Small intestine (tissue), 7 donors: ENCODE results near the gene FBN1. TPM values are rescaled to one million over a fixed set of nuclear protein-coding genes. Genes with fewer than 3 reads are reported as not detected.

Source experiments
- DNase-seq, 2 donors: peaks; one replicate each; pipeline versions ENCODE4 v3.0.0 to v3.0.0-alpha.2; 2013
- FAIRE-seq: peaks from 2 replicates; lab custom pipeline; 2012; peaks lifted over from hg19 to GRCh38; lab: Jason Lieb, UNC
- H3K27ac ChIP-seq, 3 donors: one replicate each; pipeline ENCODE4 v1.5.1; 2013; ENCODE audit warnings: low read length in 2 of 3, mild to moderate bottlenecking in 2 of 3, control low read depth in 1 of 3, inconsistent platforms in 1 of 3, low read depth in 1 of 3, moderate library complexity in 1 of 3
- H3K27me3 ChIP-seq, 3 donors: one replicate each; pipeline ENCODE4 v1.6.1; 2013; ENCODE audit warnings: low read length in 3 of 3, inconsistent platforms in 1 of 3; ENCODE audit not compliant: control insufficient read depth in 3 of 3, insufficient read depth in 3 of 3
- H3K36me3 ChIP-seq, 3 donors: one replicate each; pipeline ENCODE4 v1.6.1; 2013; ENCODE audit warnings: low read length in 3 of 3, inconsistent platforms in 1 of 3, low read depth in 1 of 3, mild to moderate bottlenecking in 1 of 3, moderate library complexity in 1 of 3; ENCODE audit not compliant: control insufficient read depth in 3 of 3, insufficient read depth in 2 of 3
- H3K4me1 ChIP-seq, 3 donors: one replicate each; pipeline ENCODE4 v1.6.1; 2013; ENCODE audit warnings: low read length in 2 of 3, inconsistent platforms in 1 of 3, low read depth in 1 of 3, mild to moderate bottlenecking in 1 of 3, moderate library complexity in 1 of 3; ENCODE audit not compliant: control insufficient read depth in 3 of 3, insufficient read depth in 2 of 3
- H3K4me3 ChIP-seq, 3 donors: one replicate each; pipeline ENCODE4 v1.5.1; 2013; ENCODE audit warnings: low read length in 3 of 3, control low read depth in 1 of 3, inconsistent platforms in 1 of 3, low read depth in 1 of 3, mild to moderate bottlenecking in 1 of 3, moderate library complexity in 1 of 3
- H3K9me3 ChIP-seq, 2 donors: one replicate each; pipeline ENCODE4 v1.6.1; 2013; ENCODE audit warnings: low read depth in 1 of 2, low read length in 1 of 2; ENCODE audit not compliant: control insufficient read depth in 2 of 2, insufficient read depth in 1 of 2
- WGBS, 3 donors: extraction: QIAGEN DNeasy Blood & Tissue Kit; methylation state at CpG; one replicate each; pipeline ENCODE4 v1.1.7; 2013; 5-methylcytosine and 5-hydroxymethylcytosine counted together
- polyA plus RNA-seq, 4 donors: library from polyadenylated mRNA; stranded (reverse) in 3 of 4; unstranded in 1 of 4; fragments of 200-250 nt in 3 of 4; fragments of 120-200 nt in 1 of 4; gene quantifications; one replicate each; pipeline versions ENCODE4 v1.2.1 to v1.2.3, GENCODE V29; 2013
- donor health status: healthy with polysubstance abuse.
- donor health status: control.
- donor health status: control.
- donor health status: Bipolar disorder and iron deficiency.
- donor health status: healthy.

The FBN1 gene
- polyA plus RNA-seq, 4 donors = 1.1 to 33.9 (median 11.3) TPM

- Histone ChIP-seq H3K4me1 (no peaks in the 10 kb centered on the region), H3K27me3 (peaks cover 0 to 27% (median 17%) of the 10 kb centered on the region in 3 donors), H3K27ac (peak overlapping the region in 2 of 3 donors; percentile 56 to 65), H3K36me3 (no peaks in the 10 kb centered on the region), H3K4me3 (peak overlapping the region in 1 of 3 donors; percentile 55), H3K9me3 (no peaks in the 10 kb centered on the region)
- WGBS, 3 donors = 45 to 58% (median 55%) methylated on average over 11 of the region's 11 CpGs
- DNase-seq (no peak), FAIRE-seq (no peak)
Measured at GRCh38 chr15:48646331-48646730, 822 bp upstream of the FBN1 start.

GRCh38 chr15:48644827-48645557, 517 bp downstream of the FBN1 start:
- 1 to 2% (median 1%) methylated on average over 54 to 79 of the region's 79 CpGs for WGBS, 3 donors
- no peaks in the 10 kb centered on the region for H3K36me3 ChIP-seq

GRCh38 chr15:48644467-48644826, 1.1 kb downstream of the FBN1 start:
- 1 to 3% (median 2%) methylated on average over 23 to 26 of the region's 26 CpGs for WGBS, 3 donors
- no peaks in the 10 kb centered on the region for H3K9me3 ChIP-seq
- H3K4me1 ChIP-seq = no peaks in the 10 kb centered on the region
- peaks cover 0 to 27% (median 17%) of the 10 kb centered on the region in 3 donors for H3K27me3 ChIP-seq
- H3K36me3 ChIP-seq = no peaks in the 10 kb centered on the region
- FAIRE-seq = no peak
- peak overlapping the region; percentile 40 to 55 (median 49) for H3K4me3 ChIP-seq
- DNase-seq = no peak
- peak overlapping the region in 2 of 3 donors; percentile 65 to 73 for H3K27ac ChIP-seq

More at GRCh38 chr15:48644827-48645557, 517 bp downstream of the FBN1 start:
- FAIRE-seq = no peak
- peak overlapping the region in 2 of 3 donors; percentile 65 to 73 for H3K27ac ChIP-seq
- H3K9me3 ChIP-seq = no peaks in the 10 kb centered on the region
- peaks cover 0 to 27% (median 17%) of the 10 kb centered on the region in 3 donors for H3K27me3 ChIP-seq
- H3K4me1 ChIP-seq = no peaks in the 10 kb centered on the region
- peak in 1 of 2 donors; percentile 56 for DNase-seq
- H3K4me3 ChIP-seq = peak overlapping the region; percentile 40 to 55 (median 49)

GRCh38 chr15:48643776-48644466, 1.6 kb downstream of the FBN1 start:
- peak overlapping the region in 2 of 3 donors; percentile 65 to 73 for H3K27ac ChIP-seq
- H3K27me3 ChIP-seq = peaks cover 0 to 27% (median 17%) of the 10 kb centered on the region in 3 donors
- H3K4me1 ChIP-seq = no peaks in the 10 kb centered on the region
- no peaks in the 10 kb centered on the region for H3K9me3 ChIP-seq
- H3K4me3 ChIP-seq = peak overlapping the region in 2 of 3 donors; percentile 49 to 55
- FAIRE-seq (no peak), DNase-seq (no peak)
- H3K36me3 ChIP-seq = no peaks in the 10 kb centered on the region
- WGBS, 3 donors = 38 to 50% (median 49%) methylated on average over 12 of the region's 12 CpGs

GRCh38 chr15:48643206-48643605, 2.3 kb downstream of the FBN1 start:
- DNase-seq (no peak), FAIRE-seq (no peak)
- no peak overlapping the region for H3K27ac ChIP-seq
- peaks cover 0 to 27% (median 17%) of the 10 kb centered on the region in 3 donors for H3K27me3 ChIP-seq
- H3K9me3 ChIP-seq = no peaks in the 10 kb centered on the region
- H3K4me1 ChIP-seq = no peaks in the 10 kb centered on the region
- 22 to 37% (median 28%) methylated on average over 3 of the region's 3 CpGs for WGBS, 3 donors
- no peaks in the 10 kb centered on the region for H3K36me3 ChIP-seq
- H3K4me3 ChIP-seq = peak overlapping the region in 1 of 3 donors; percentile 55

- H3K4me3 ChIP-seq = peak overlapping the region in 1 of 3 donors; percentile 55
- 44 to 57% (median 50%) methylated on average over 1 of the region's 1 CpG for WGBS, 3 donors
- H3K36me3 ChIP-seq = no peaks in the 10 kb centered on the region
- H3K4me1 ChIP-seq = no peaks in the 10 kb centered on the region
- no peak overlapping the region for H3K27ac ChIP-seq
- FAIRE-seq (no peak), DNase-seq (no peak)
- H3K27me3 ChIP-seq = peaks cover 0 to 27% (median 17%) of the 10 kb centered on the region in 3 donors
- H3K9me3 ChIP-seq = no peaks in the 10 kb centered on the region
Measured at GRCh38 chr15:48642795-48643194, 2.7 kb downstream of the FBN1 start.

- H3K27ac ChIP-seq = no peak overlapping the region
- no peaks in the 10 kb centered on the region for H3K4me1 ChIP-seq
- H3K27me3 ChIP-seq = peaks cover 0 to 25% (median 14%) of the 10 kb centered on the region in 3 donors
- no peaks in the 10 kb centered on the region for H3K9me3 ChIP-seq
- DNase-seq = peak in 1 of 2 donors; percentile 7
- H3K4me3 ChIP-seq = no peak overlapping the region
- 51 to 61% (median 54%) methylated on average over 3 of the region's 3 CpGs for WGBS, 3 donors
- H3K36me3 ChIP-seq = no peaks in the 10 kb centered on the region
- FAIRE-seq = no peak
Measured at GRCh38 chr15:48641416-48641815, 4.1 kb downstream of the FBN1 start.

- Histone ChIP-seq H3K36me3 (no peaks in the 10 kb centered on the region), H3K27me3 (peaks cover 0 to 3% (median 0%) of the 10 kb centered on the region in 3 donors), H3K4me3 (peak overlapping the region in 1 of 3 donors; percentile 14), H3K4me1 (no peaks in the 10 kb centered on the region), H3K9me3 (no peaks in the 10 kb centered on the region), H3K27ac (no peak overlapping the region)
- no peak for DNase-seq
- FAIRE-seq = no peak
- 81 to 85% (median 82%) methylated on average over 2 of the region's 2 CpGs for WGBS, 3 donors
Measured at GRCh38 chr15:48638963-48639362, 6.5 kb downstream of the FBN1 start.
